Stomach (tissue), 4 donors: Measurements from ENCODE around the gene MTARC1.

ENCODE experiments used
- CTCF ChIP-seq, 7 experiments: fragments of 450-650 bp in 4 of 7; fragments of 200-600 bp in 3 of 7; sonication (generic) in 3 of 7; IDR thresholded peaks; one replicate each; pipeline ENCODE4 v1.5.1; 2016 to 2019; ENCODE audit warnings: antibody characterized with exemption in 7 of 7, control low read depth in 2 of 7, mild to moderate bottlenecking in 1 of 7
- EP300 ChIP-seq: sonication (generic); formaldehyde crosslinking; IDR thresholded peaks from one replicate; pipeline ENCODE4 v1.6.1; 2017; ENCODE audit warnings: antibody characterized with exemption
- POLR2A ChIP-seq, 4 donors: fragments of 450-650 bp; IDR thresholded peaks; one replicate each; pipeline ENCODE4 v1.6.1; 2016; ENCODE audit warnings: antibody characterized with exemption in 4 of 4, control low read depth in 2 of 4, mild to moderate bottlenecking in 1 of 4, moderate library complexity in 1 of 4
- POLR2AphosphoS5 ChIP-seq, 3 donors: sonication (generic); formaldehyde crosslinking; IDR thresholded peaks; one replicate each; pipeline ENCODE4 v1.6.1; 2016; ENCODE audit warnings: antibody characterized with exemption in 3 of 3

GRCh38 chr1:220810963-220811362 lies 24.2 kb downstream of the MTARC1 start:
- TF ChIP-seq POLR2A (IDR thresholded peaks at IDR 0.05) (no peak), POLR2AphosphoS5 (IDR thresholded peaks at IDR 0.05) (no peak), CTCF (IDR thresholded peaks at IDR 0.05) (no peak), EP300 (no peak)
